ENCODE data around the gene THUMPD1. TPM values are rescaled to one million over a fixed set of nuclear protein-coding genes. Genes with fewer than 3 reads are reported as not detected.

THUMPD1 gene
- total and polyA plus RNA-seq, 2 of the 8 experiments (the other 6 are each of a cell fraction or from before 2014, with no cell fraction given) = 31.6 to 49.4 TPM

DNA sequence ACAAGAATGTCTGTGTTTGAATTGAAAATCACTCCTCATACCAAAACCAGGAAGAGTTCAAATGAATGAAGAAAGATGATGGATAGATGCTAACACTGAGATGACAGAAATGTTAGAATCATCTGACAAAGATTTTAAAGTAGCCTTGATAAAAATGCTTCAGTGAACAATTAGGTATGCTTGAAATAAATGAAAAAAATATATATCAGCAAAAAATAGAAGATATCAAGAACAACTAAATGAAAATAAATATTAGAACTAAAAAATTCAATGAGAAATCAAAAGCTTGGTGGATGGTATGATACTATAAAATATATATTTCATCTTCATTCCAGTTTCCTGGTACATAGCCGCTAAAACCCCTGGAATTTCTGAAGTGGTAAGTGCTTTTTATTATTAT, 13.6 kb upstream of the THUMPD1 start:
- 89% methylated on average over 1 of the region's 1 CpG; no CpG with 5 or more reads in 1 of the 2 experiments for WGBS, 2 experiments (ENCODE audit: extremely low coverage in 1 of 2, insufficient coverage in 1 of 2, insufficient read length in 1 of 2, insufficient replicate concordance in 2 of 2, low coverage in 1 of 2, low lambda C conversion rate in 2 of 2, missing lambda C conversion rate in 1 of 2)
- Histone ChIP-seq H4K91ac (replicated peaks; ENCODE audit: insufficient read length, low read length) (no peak overlapping the region), H3K14ac (ENCODE audit: insufficient read length) (no peak overlapping the region), H3K4me2 (ENCODE audit: insufficient read depth in 1 of 2, low read depth in 2 of 2, low read length in 2 of 2) (no peak overlapping the region), H3K79me2 (ENCODE audit: control insufficient read depth in 1 of 2, insufficient read depth in 2 of 2, low read length in 2 of 2) (no peaks in the 10 kb centered on the region), H3K9ac (replicated peaks in 1 of 4; ENCODE audit: extremely low read depth in 1 of 4, low read depth in 3 of 4, low read length in 3 of 4) (no peak overlapping the region), H3K4me3 (ENCODE audit: extremely low read depth in 1 of 4, insufficient read depth in 2 of 4, low read depth in 3 of 4, low read length in 4 of 4) (no peak overlapping the region), H3K9me3 (ENCODE audit: insufficient read depth in 2 of 2, low read depth in 1 of 2, low read length in 1 of 2) (no peaks in the 10 kb centered on the region), H2AK5ac (ENCODE audit: low read depth, low read length) (no peak overlapping the region), H3K27me3 (replicated peaks in 1 of 4; ENCODE audit: control insufficient read depth in 3 of 4, extremely low read depth in 1 of 4, insufficient read depth in 3 of 4, low read length in 3 of 4) (no peaks in the 10 kb centered on the region), H2BK120ac (replicated peaks; ENCODE audit: low read depth, low read length) (no peak overlapping the region), H4K20me1 (replicated peaks in 1 of 2; ENCODE audit: control insufficient read depth in 1 of 2, insufficient read depth in 2 of 2, low read length in 2 of 2) (no peaks in the 10 kb centered on the region), H3K23me2 (ENCODE audit: low read depth, low read length) (no peaks in the 10 kb centered on the region), H3K23ac (ENCODE audit: insufficient read length) (no peak overlapping the region), H4K8ac (ENCODE audit: extremely low read depth, insufficient read depth, low read length) (no peak overlapping the region), H3K36me3 (ENCODE audit: control insufficient read depth in 2 of 4, insufficient read depth in 4 of 4, low read length in 3 of 4) (no peaks in the 10 kb centered on the region), H3K18ac (ENCODE audit: extremely low read depth, low read length) (no peak overlapping the region), H3K56ac (replicated peaks; ENCODE audit: insufficient read length, low read depth, low read length) (no peak overlapping the region), H3K4ac (replicated peaks; ENCODE audit: insufficient read length, low read depth, low read length) (no peak overlapping the region), H3K4me1 (replicated peaks in 1 of 4; ENCODE audit: control insufficient read depth in 3 of 4, insufficient read depth in 4 of 4, low read length in 3 of 4) (no peaks in the 10 kb centered on the region), H2BK15ac (ENCODE audit: low read length) (no peak overlapping the region), H3K27ac (ENCODE audit: low read depth, low read length) (no peak overlapping the region), H2BK12ac (ENCODE audit: low read depth, low read length) (no peak overlapping the region), H2BK5ac (ENCODE audit: low read depth, low read length) (no peak overlapping the region), H3K79me1 (ENCODE audit: low read depth, low read length) (no peaks in the 10 kb centered on the region), H2BK20ac (ENCODE audit: low read length) (no peak overlapping the region), H2AFZ (ENCODE audit: low read length) (no peak overlapping the region), H4K5ac (ENCODE audit: insufficient read length, low read depth, low read length) (no peak overlapping the region)
- DNase-seq (ENCODE audit: low read depth in 1 of 2, low spot score in 2 of 2) (no peak), FAIRE-seq (no peak)
- POLR2A ChIA-PET (ENCODE audit: partially characterized antibody) = no interaction called here
- CTCF ChIA-PET (ENCODE audit: partially characterized antibody) = interaction anchor here (0.8 kb wide), 1 partner anchor 20 kb away, joined by 3 read pairs; no protein-coding TSS in a partner anchor
- TF ChIP-seq NANOG (IDR thresholded peaks at IDR 0.05; ENCODE audit: insufficient read depth, low read depth, low read length, poor library complexity, severe bottlenecking) = no peak
- TF ChIP-seq CTBP2 (IDR thresholded peaks at IDR 0.05; ENCODE audit: borderline replicate concordance, insufficient read depth, insufficient read length, low read length) = no peak
- no peak for TF ChIP-seq JUN (IDR thresholded peaks at IDR 0.05; ENCODE audit: low read depth, low read length)
- no peak for TF ChIP-seq PHF8 (conservative IDR thresholded peaks at IDR 0.05; ENCODE audit: low read depth, low read length)
- TF ChIP-seq SAP30 (IDR thresholded peaks at IDR 0.05; ENCODE audit: insufficient read depth, insufficient replicate concordance, low read length) = no peak
